IPS-18c (cell line): ENCODE results near the gene GPRIN2.

Source experiments
- H3K4me3 ChIP-seq: 2 replicates; pipeline ENCODE4 v1.7.0; 2013; ENCODE audit warnings: low read depth, mild to moderate bottlenecking, low read length, moderate library complexity; ENCODE audit not compliant: insufficient read depth
- H3K9me3 ChIP-seq: one replicate; pipeline ENCODE4 v1.6.1; 2013; ENCODE audit warnings: mild to moderate bottlenecking, low read length, moderate library complexity; ENCODE audit not compliant: control insufficient read depth, insufficient read depth

Gene GPRIN2

DNA sequence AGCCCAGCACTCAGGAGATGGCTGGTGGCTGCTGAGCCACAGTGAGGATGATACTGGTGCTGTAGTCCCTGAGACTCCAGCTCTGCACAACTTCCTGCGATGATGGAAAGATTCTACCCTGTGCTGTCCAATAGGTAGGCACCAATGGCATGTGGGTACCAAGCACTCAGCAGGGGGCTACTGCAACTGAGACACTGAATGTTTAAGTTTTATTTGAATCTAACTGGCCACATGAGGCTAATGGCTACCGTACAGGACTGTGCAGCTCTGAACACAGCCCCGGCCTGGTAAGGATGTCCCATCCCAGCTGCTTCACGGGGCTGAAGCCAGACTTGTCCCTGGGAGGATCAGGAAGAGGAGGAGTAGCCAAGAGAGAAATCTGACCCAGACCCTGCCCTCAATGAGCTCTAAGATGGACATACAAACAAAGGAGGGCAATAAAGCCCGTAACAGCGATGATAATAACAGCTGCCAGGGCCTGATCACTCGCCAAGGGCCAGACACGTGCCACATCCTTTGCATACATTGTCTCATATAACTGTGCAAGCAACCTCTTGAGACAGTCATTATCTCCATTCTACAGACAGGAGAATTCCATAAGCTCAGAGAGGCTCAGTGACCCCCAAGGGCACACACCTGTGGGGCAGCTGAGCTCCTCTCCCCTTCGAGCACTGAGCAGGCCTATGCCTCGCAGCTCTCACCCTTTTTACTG is 3.8 kb downstream of the GPRIN2 start:
- no peaks in the 10 kb centered on the region for H3K9me3 ChIP-seq
- no peak overlapping the region for H3K4me3 ChIP-seq

- H3K9me3 ChIP-seq = no peaks in the 10 kb centered on the region
- no peak overlapping the region for H3K4me3 ChIP-seq
These were observed 4.5 kb downstream of the GPRIN2 start for GRCh38 chr10:46551701-46552525.

DNA sequence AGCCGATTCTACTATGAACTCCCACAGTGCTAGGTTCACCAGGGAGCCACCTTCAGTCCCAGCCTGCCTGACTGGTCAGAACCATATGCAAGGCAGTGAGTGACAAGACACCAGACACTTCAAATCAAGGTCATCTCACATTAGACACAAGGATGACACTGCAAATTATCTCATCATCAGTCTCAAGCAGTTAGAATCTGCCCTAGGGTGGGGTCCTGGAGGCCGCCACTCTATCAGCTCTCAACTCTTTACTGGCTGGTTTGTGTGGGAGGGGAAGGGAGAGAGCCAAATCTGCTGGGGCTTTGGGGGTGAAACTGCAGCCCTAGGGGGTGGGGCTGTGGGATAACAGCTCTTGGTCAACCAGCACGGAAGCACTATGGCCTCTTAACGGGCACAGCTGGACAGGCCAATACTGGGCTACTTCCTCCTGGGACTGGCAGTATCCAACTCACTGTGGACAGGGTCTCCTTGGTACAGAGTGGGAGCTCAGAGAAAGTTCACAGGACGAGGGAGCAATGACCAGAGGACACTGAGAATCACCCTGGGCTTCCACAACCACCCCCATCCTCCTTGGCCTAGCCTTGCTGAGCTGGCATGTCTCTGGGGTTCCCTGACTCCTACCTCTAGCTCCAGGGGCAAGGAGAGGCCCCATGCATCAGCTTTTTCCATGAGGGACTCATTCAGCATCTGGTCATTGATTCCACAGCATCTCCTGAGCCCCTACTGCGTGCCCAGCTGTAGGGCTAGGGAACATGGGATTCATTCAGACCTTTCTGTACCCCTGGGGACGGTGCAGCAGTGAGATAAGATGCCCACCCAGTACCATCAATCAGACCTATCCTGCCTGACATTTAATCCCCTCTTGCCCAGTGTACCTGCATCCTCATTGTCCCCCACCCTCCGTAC is 5.4 kb downstream of the GPRIN2 start:
- Histone ChIP-seq H3K9me3 (no peaks in the 10 kb centered on the region), H3K4me3 (no peak overlapping the region)

GRCh38 chr10:46550076-46550790 is 6.2 kb downstream of the GPRIN2 start:
- no peaks in the 10 kb centered on the region for H3K9me3 ChIP-seq
- H3K4me3 ChIP-seq = no peak overlapping the region

- Histone ChIP-seq H3K9me3 (no peaks in the 10 kb centered on the region), H3K4me3 (no peak overlapping the region)
These were observed 7.0 kb downstream of the GPRIN2 start for GRCh38 chr10:46549171-46550075.

DNA sequence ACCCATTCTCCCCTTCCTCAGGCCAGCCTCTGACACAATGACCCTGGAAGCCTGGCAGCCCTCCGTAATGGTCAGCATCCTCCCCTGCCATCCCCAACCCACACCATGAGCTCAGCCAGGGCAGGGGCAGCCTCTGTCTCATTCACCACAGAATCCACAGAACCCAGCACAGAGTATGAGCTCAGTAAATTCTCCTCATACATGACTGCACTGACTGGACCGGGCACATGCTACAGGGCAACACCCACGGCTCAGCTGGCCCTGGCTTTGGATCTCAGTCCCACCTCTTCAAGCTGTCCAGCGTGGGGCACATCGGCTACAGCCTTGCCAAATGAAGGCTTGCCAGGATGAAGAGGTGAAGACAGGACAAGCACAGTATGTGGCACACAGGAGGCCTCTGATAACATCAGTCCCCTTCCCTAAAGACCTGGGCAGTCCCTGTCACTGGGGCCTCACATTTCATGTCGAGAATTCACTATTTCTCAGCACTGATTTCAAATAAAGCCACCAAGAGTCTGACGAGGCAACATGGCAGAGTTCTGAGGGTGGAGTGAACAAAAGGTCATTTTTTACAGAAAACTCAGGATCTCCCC is 7.9 kb downstream of the GPRIN2 start:
- Histone ChIP-seq H3K9me3 (no peaks in the 10 kb centered on the region), H3K4me3 (no peak overlapping the region)

DNA sequence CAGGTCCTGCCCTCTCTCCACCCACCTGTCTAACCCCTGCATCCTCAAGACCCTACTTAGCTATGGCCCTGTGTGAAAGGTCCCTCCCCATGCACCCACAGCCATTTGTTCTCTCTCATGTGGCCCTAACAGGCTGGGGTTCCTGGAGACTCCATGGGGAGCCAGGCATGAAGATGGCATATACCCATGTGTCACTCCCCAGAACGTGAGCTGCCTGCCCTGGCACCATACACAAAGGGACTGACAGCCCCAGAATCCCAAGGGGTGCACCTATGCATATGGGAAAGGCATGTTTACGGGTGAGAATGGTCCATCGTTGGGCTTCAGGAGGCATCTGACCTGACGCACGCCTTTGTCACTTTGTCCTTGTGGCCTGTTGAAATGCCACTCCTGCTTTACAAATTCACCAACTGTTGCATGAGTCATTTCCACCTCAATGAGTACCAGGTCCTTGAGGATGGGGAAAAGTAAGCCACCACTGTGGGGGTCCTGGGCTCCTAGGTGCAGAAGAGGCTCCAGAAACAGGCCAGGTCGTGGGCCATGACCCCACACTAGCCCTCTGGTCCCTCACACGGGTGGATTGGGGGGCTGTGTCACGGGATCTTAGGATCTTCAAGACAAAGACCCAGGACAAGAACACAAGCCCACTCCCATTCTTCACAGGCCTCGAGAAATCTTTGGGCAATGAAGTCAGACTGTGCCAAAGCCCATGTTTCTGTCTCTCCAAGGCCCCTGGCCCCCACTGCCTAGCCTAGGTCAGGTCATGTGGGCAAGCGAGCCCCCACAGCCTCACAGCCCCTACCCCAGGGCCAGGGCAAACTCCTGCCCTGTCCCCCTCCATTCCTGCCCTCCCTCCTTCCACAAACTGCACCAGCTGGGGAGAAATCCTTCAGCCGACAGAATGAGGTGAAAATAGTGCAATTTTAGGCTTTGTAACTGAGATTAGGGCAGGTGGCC is 8.6 kb downstream of the GPRIN2 start:
- Histone ChIP-seq H3K9me3 (no peaks in the 10 kb centered on the region), H3K4me3 (no peak overlapping the region)

GRCh38 chr10:46546591-46547540 is 9.6 kb downstream of the GPRIN2 start:
- Histone ChIP-seq H3K4me3 (no peak overlapping the region), H3K9me3 (no peaks in the 10 kb centered on the region)

DNA sequence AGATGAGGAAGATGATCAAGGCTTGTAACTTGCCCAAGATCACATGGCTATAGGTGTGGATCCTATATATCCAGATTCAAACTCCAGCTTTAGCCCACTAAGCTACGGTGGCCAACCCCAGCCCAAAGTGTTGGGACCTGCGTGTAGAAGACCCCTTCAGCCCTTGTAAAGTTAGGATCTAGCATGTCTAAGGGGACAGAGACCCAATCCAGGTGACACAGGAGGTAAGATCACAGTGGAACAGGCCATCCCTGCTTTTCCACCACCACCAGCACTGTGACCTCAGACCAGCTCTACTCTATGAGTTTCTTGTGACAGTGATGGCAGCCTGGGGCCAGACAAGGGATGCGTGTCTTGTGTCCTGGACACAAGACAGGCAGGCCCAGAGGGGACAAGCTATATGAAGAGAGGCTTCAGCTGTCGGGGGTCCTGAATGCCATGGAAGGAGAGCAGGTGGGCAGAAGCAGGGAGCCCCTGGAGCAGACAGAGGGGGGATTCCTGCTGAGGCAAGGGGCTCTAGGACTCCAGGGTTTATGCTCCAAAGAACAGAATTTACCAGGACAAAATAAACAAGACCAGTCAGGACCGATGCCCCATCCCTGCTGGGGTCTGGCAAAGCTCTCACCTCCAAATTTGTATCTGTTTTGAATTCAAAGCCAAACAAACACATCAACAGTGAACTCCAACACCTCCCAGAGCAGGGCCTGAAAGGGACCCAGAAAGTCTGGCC is 10.4 kb downstream of the GPRIN2 start:
- H3K4me3 ChIP-seq = no peak overlapping the region
- H3K9me3 ChIP-seq = no peaks in the 10 kb centered on the region

GRCh38 chr10:46544989-46545791 is 11.3 kb downstream of the GPRIN2 start:
- Histone ChIP-seq H3K4me3 (no peak overlapping the region), H3K9me3 (no peaks in the 10 kb centered on the region)

DNA sequence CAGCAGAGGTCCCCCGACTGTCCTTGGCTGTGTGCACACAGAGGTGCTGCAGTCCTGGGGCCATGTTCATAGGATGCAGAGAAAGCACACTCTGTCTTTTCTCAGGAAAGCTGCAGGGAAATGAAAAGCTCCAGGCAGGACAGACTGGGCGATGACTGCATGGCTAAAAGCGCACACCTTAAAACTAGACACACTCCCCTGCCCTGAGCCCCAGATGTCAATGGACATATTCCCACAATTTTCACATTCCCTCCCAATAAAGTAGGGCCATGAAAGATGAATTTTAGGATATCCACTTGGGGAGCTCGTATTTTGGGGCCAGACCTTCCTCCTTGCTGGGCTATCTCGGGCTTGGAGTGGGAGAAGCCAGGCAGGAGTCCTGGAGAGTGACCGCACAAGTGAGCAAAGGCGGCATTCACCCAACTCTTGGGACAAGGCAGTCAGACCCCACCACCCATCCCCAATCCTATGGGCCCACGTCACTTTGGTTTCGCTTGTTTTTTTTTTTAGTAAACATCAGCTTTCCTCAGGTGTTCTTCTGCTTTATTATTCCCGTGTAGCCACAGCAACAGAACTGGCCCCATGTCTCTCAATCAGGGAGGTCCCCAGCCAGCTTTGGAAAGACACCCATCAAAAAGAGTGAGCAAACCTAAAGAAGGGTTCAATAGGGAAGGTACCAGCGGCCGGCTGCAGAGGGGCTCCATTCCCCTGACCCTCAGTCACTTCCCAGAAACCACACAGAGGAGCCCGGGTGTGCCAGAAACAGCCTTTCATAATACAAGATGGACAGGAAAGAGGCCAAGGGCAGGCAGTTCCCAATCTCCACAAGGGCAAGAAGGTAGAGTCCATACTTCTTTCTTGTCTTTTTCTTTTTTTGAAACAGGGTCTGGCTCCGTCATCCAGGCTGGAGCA is 12.7 kb downstream of the GPRIN2 start:
- no peak overlapping the region for H3K4me3 ChIP-seq
- no peaks in the 10 kb centered on the region for H3K9me3 ChIP-seq
